Activated CD8-positive, alpha-beta T cell treated with anti-CD3 and anti-CD28 coated beads for 36 hours (primary cell): Measurements from ENCODE around the gene KCNAB1. TPM values are rescaled to one million over a fixed set of nuclear protein-coding genes. Genes with fewer than 3 reads are reported as not detected.

Experiments
- ATAC-seq: fragments of 200-7000 bp; cut with Tn5 transposase; one replicate; pipeline ENCODE4 v1.10.0; 2021; ENCODE audit warnings: mild to moderate bottlenecking, moderate library complexity
- CTCF ChIA-PET: fragments of 350-600 bp; sonication (Branson Sonifier 250); formaldehyde crosslinking; loops from one replicate; lab custom pipeline; 2021; ENCODE audit warnings: antibody characterized with exemption; lab: Charles Lee
- POLR2A ChIA-PET: fragments of 350-600 bp; sonication (Branson Sonifier 250); formaldehyde crosslinking; loops from one replicate; lab custom pipeline; 2021; ENCODE audit warnings: antibody characterized with exemption; lab: Charles Lee
- DNase-seq: peaks from one replicate; pipeline ENCODE4 v3.0.0-alpha.2; 2020
- H3K27ac Mint-ChIP-seq: one replicate; pipeline ENCODE4 v1.8.0; 2021; ENCODE audit warnings: mild to moderate bottlenecking, mixed read lengths
- H3K27me3 Mint-ChIP-seq: one replicate; pipeline ENCODE4 v1.8.0; 2021; ENCODE audit warnings: mixed read lengths
- H3K36me3 Mint-ChIP-seq: one replicate; pipeline ENCODE4 v1.8.0; 2021; ENCODE audit warnings: low read depth, mixed read lengths
- H3K4me1 Mint-ChIP-seq: one replicate; pipeline ENCODE4 v1.8.0; 2021; ENCODE audit warnings: low read depth, mixed read lengths
- H3K4me3 Mint-ChIP-seq: one replicate; pipeline ENCODE4 v1.8.0; 2021; ENCODE audit warnings: mild to moderate bottlenecking, moderate library complexity, mixed read lengths
- H3K9me3 Mint-ChIP-seq: one replicate; pipeline ENCODE4 v1.8.0; 2021; ENCODE audit warnings: mixed read lengths
- CTCF ChIP-seq: fragments of 200-600 bp; IDR thresholded peaks from one replicate; pipeline ENCODE4 v1.8.0; 2022; ENCODE audit warnings: antibody characterized with exemption, mild to moderate bottlenecking
- intact Hi-C: fragments of 100-400 bp; cut with micrococcal nuclease; formaldehyde crosslinking; loops from one replicate; pipeline ENCODE4 v1.10.0; 2022
- total RNA-seq, 2 experiments: library from RNA; stranded (reverse); gene quantifications; one replicate each; pipeline ENCODE4 v1.2.3, GENCODE V29; 2021

Gene KCNAB1
- total RNA-seq, 2 experiments from 2014 or later: not detected

GRCh38 chr3:156259896-156260295 lies 139.5 kb downstream of the KCNAB1 start:
- no peaks in the 10 kb centered on the region for H3K9me3 Mint-ChIP-seq
- TF ChIP-seq CTCF: no peak
- H3K4me3 Mint-ChIP-seq: no peak overlapping the region
- H3K27ac Mint-ChIP-seq: no peak overlapping the region
- ATAC-seq: no peak
- peaks cover 7% of the 10 kb centered on the region for H3K27me3 Mint-ChIP-seq
- intact Hi-C loops: no loop called here
- DNase-seq: no peak
- POLR2A ChIA-PET: no interaction called here
- H3K4me1 Mint-ChIP-seq: no peaks in the 10 kb centered on the region
- no peaks in the 10 kb centered on the region for H3K36me3 Mint-ChIP-seq
- CTCF ChIA-PET: no interaction called here

GRCh38 chr3:156260331-156260730 lies 140.0 kb downstream of the KCNAB1 start:
- Mint-ChIP-seq H3K27ac (no peak overlapping the region), H3K36me3 (no peaks in the 10 kb centered on the region), H3K4me3 (no peak overlapping the region), H3K4me1 (no peaks in the 10 kb centered on the region), H3K9me3 (no peaks in the 10 kb centered on the region), H3K27me3 (peaks cover 7% of the 10 kb centered on the region)
- no peak for TF ChIP-seq CTCF
- POLR2A ChIA-PET: no interaction called here
- intact Hi-C loops: no loop called here
- no peak for ATAC-seq
- DNase-seq: no peak
- CTCF ChIA-PET: no interaction called here

- Mint-ChIP-seq H3K4me1 (no peaks in the 10 kb centered on the region), H3K36me3 (no peaks in the 10 kb centered on the region), H3K27me3 (peaks cover 1% of the 10 kb centered on the region), H3K4me3 (no peak overlapping the region), H3K9me3 (no peaks in the 10 kb centered on the region), H3K27ac (no peak overlapping the region)
- intact Hi-C loops: no loop called here
- ChIA-PET POLR2A (no interaction called here), CTCF (no interaction called here)
- DNase-seq (no peak), ATAC-seq (no peak)
- no peak for TF ChIP-seq CTCF
These were observed 144.4 kb downstream of the KCNAB1 start for GRCh38 chr3:156264771-156265170.

GRCh38 chr3:156271508-156271907 lies 151.1 kb downstream of the KCNAB1 start:
- Mint-ChIP-seq H3K27me3 (peaks cover 7% of the 10 kb centered on the region), H3K36me3 (no peaks in the 10 kb centered on the region), H3K4me1 (no peaks in the 10 kb centered on the region), H3K4me3 (no peak overlapping the region), H3K27ac (no peak overlapping the region), H3K9me3 (no peaks in the 10 kb centered on the region)
- intact Hi-C loops: no loop called here
- DNase-seq (no peak), ATAC-seq (no peak)
- ChIA-PET CTCF (no interaction called here), POLR2A (no interaction called here)
- TF ChIP-seq CTCF: no peak

GRCh38 chr3:156271995-156272719 lies 151.8 kb downstream of the KCNAB1 start:
- ChIA-PET CTCF (no interaction called here), POLR2A (no interaction called here)
- intact Hi-C loops: no loop called here
- no peak for TF ChIP-seq CTCF
- ATAC-seq: no peak
- Mint-ChIP-seq H3K4me1 (no peaks in the 10 kb centered on the region), H3K27me3 (peaks cover 7% of the 10 kb centered on the region), H3K9me3 (no peaks in the 10 kb centered on the region), H3K4me3 (no peak overlapping the region), H3K27ac (no peak overlapping the region), H3K36me3 (no peaks in the 10 kb centered on the region)
- DNase-seq: no peak
